ENCODE results near the gene MARK1.

DNA sequence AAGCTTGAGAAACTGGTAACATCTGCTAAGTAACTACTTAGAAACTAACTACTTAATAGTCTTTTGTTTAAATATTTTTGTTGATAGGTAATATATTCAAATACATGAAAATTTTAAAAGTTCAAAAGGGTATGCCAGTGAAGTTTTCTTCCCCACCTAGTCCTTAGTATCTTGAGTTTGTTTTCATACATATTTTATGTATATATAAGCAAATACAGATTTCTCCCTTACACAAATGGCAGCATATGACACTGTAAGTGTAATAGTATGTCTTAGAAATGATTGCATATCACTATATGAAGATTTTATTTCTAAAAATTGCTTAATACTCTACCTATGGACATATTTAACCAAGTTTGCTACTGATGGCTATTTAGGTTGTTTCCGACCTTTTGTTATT is 38.9 kb downstream of the MARK1 start:
- TF ChIP-seq CTCF (IDR thresholded peaks at IDR 0.05) = no peak
- TF ChIP-seq STAT6 (CRISPR knock-in tag; conservative IDR thresholded peaks at IDR 0.05; ENCODE audit: low read depth) = no peak
- no peak for TF ChIP-seq ATF2 (CRISPR knock-in tag; IDR thresholded peaks at IDR 0.05; ENCODE audit: borderline replicate concordance, low read depth)
- no peak for TF ChIP-seq NR1H2 (CRISPR knock-in tag; IDR thresholded peaks at IDR 0.05)
- TF ChIP-seq GRHL2 (CRISPR knock-in tag; IDR thresholded peaks at IDR 0.05; ENCODE audit: insufficient replicate concordance, severe bottlenecking) = no peak
- TF ChIP-seq ZMAT4 (CRISPR knock-in tag; IDR thresholded peaks at IDR 0.05) = no peak
- no peak for TF ChIP-seq NFE2L1 (CRISPR knock-in tag; IDR thresholded peaks at IDR 0.05)
- TF ChIP-seq IRF2 (CRISPR knock-in tag; IDR thresholded peaks at IDR 0.05; ENCODE audit: borderline replicate concordance, low read depth) = no peak
- no peak for TF ChIP-seq NFYB (CRISPR knock-in tag; conservative IDR thresholded peaks at IDR 0.05; ENCODE audit: low read depth)
- no peak for TF ChIP-seq ATF3 (CRISPR knock-in tag; conservative IDR thresholded peaks at IDR 0.05)
- TF ChIP-seq, protein P1, sequence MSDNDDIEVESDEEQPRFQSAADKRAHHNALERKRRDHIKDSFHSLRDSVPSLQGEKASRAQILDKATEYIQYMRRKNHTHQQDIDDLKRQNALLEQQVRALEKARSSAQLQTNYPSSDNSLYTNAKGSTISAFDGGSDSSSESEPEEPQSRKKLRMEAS (CRISPR knock-in tag; IDR thresholded peaks at IDR 0.05) = no peak
- TF ChIP-seq, protein P2, sequence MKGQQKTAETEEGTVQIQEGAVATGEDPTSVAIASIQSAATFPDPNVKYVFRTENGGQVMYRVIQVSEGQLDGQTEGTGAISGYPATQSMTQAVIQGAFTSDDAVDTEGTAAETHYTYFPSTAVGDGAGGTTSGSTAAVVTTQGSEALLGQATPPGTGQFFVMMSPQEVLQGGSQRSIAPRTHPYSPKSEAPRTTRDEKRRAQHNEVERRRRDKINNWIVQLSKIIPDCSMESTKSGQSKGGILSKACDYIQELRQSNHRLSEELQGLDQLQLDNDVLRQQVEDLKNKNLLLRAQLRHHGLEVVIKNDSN (CRISPR knock-in tag; IDR thresholded peaks at IDR 0.05) = no peak
- TF ChIP-seq FOXP1 (CRISPR knock-in tag; IDR thresholded peaks at IDR 0.05; ENCODE audit: borderline replicate concordance) = no peak
- no peak for TF ChIP-seq SP1 (CRISPR knock-in tag; conservative IDR thresholded peaks at IDR 0.05)

Measured in WTC11 (cell line).